UCSD-AML1 (cell line): Measurements from ENCODE around the gene FBXO44.

Source experiments
- DNase-seq: peaks from one replicate; lab custom pipeline; 2025; ENCODE audit not compliant: unreplicated experiment; lab: John Stamatoyannopoulos, UW

Gene FBXO44

DNA sequence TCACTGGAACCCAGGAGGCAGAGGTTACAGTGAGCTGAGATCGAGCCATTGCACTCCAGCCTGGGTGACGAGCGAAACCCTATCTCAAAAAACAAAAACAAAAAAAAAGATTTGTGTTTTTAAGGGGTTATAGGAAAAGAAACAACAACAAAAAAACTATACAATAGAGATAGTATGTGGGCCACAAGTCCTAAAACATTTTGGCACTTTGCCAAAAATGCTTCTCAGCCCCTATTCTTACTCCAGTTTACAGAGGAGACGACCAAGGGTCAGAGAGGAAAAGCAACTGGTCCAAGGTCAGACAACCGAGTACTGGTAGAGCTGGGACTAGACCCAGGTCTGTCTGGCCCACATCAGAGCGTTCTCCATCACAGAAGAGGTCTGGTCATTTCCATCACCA is 3.0 kb downstream of the FBXO44 start:
- no peak for DNase-seq

DNA sequence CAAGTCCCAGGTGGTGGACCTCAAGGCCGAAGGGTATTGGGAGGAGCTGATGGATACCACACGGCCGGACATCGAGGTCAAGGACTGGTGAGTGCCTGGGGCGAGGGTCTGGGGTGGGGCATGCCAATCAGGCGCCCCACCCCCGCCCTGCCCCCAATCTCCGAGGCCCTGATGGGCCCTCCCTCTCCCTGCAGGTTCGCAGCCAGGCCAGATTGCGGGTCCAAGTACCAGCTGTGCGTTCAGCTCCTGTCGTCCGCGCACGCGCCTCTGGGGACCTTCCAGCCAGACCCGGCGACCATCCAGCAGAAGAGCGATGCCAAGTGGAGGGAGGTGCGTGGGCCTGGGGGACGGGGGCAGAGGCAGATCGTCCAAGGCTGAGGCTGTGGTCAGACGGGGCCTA is 3.9 kb downstream of the FBXO44 start:
- no peak for DNase-seq

DNA sequence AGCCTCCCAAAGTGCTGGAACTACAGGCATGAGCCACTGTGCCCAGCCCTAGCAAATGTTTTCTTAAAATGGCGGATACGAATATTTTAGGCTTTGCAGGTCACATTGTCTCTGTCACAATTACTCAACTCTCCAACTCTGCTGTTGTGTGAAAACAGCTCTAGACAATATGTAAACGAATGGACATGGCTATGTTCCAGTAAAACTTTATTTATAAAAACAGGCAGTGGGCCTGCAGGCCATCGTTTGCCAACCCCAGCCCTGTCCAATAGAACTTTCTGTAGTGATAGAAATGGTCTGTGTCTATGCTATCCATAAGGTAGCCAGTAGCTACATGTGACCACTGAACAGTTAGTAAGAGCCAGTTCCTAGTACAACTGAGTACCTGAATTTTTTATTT is 5.1 kb downstream of the FBXO44 start:
- DNase-seq = no peak

DNA sequence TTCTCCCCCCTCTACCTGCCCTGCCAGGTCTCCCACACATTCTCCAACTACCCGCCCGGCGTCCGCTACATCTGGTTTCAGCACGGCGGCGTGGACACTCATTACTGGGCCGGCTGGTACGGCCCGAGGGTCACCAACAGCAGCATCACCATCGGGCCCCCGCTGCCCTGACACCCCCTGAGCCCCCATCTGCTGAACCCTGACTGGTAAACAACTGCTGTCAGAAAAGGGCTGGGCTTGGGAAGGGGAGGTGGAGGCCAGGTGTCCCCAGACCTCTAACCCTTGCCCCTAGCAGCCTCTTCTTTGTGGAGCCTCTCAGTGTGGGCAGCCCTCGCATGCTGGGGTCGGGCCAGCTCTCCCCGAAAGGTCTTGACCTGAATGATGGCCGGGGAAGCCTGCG is 6.4 kb downstream of the FBXO44 start:
- DNase-seq = no peak

DNA sequence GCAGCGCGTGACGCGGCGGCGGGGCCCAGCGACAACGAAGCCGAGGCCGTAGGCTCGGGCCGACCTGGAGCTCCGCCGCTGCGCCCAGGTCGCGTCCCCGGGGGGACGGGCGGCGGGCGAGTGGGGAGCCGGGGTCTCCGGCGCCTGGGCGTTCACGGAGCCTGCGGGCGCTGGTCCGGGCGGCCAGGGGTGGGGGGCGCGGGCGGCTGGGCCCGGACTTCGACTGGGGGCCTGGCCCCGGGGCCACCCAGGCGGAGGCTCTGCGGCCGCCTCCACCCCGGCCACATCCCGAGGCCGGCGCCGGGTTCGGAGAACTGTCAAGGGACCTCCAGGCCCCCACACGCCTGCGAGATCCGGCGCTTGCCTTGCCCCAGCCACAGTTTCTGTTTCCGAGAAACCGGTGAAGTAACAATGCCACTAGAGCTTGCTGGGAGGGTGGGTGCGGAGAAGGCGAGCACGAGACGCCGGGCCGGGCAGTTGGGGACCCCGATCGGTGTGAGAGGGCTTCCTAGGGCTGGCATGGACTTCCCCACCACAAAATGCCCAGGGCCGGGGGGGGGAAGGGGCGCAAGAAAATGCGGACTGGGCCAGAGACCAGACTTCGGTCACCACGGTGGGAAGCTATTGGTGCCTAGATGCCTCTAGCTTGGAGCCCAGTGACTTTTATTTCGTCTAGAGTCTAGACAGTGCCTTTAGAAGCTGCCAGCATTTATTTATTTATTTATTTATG is 9.8 kb downstream of the FBXO44 start:
- peak; percentile 57 for DNase-seq

DNA sequence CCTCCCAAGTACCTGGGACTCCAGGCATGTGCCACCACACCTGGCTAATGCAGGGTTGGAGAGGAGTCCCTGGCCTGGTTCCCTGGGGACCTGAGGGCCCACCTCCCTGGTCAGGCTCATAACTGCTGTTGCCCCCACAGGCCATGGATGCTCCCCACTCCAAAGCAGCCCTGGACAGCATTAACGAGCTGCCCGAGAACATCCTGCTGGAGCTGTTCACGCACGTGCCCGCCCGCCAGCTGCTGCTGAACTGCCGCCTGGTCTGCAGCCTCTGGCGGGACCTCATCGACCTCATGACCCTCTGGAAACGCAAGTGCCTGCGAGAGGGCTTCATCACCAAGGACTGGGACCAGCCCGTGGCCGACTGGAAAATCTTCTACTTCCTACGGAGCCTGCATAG is 13.8 kb downstream of the FBXO44 start:
- DNase-seq = no peak

DNA sequence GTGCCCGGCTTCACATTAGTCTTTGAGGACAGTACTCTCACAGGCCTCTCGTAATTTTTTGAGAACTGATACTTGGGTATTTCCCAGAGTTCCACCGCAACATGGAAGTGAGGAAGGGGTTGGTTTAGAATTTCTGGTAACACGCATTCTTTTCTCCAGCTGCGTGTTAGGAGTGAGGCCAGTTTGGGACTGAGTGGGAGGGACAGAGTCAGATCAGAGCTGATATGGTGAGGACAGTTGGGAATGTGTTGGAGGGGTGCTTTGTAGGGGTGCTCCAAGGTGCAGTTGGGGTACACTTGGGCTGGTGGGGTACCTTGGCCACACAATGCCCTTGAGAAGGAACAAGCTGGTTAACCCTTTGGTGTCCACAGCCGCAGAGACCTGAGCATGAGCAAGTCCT is 16.1 kb downstream of the FBXO44 start:
- no peak for DNase-seq

DNA sequence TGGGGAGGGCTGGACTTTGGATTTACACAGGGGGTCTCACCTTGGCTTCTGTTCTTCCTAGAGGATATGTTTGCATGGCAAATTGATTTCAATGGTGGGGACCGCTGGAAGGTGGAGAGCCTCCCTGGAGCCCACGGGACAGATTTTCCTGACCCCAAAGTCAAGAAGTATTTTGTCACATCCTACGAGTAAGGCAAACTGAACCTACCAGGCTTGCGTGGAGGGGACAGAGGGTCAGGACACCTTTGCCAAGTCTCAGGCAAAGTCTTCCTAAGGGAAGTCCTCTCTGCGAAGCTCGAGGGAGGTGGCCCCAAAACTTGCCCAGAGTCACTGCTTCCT is 16.5 kb downstream of the FBXO44 start:
- DNase-seq = no peak

DNA sequence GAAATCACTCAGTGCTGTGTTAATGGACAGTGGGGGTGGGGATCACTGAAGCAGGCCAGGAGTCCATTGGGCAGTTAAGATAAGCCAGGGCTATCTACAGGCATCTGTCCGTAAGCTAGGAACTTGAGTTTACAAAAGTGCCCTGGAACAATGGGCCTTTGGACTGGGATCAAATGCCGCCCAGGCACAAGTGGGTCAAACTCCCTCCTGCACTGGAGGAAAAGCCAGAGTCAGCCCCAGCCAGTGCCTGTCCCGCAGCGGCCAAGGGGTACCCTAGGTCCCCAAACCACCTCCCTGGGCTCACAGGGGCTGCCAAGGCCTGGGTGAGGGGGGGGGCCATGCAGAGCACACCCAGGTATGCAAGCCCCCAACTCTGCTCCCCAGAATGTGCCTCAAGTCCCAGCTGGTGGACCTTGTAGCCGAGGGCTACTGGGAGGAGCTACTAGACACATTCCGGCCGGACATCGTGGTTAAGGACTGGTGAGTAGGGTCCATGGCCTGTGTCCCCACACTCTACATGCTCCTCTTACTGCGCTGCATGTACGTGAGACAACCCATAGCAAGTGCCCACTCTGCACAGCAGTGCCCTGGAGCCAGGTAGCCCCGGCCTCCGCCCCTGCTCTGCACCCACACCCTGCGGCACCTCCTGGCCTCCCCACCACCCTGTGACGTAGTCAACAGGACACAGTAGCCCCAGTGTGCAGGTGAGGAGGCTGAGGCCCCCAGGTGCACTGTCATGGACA is 17.0 kb downstream of the FBXO44 start:
- DNase-seq = no peak

DNA sequence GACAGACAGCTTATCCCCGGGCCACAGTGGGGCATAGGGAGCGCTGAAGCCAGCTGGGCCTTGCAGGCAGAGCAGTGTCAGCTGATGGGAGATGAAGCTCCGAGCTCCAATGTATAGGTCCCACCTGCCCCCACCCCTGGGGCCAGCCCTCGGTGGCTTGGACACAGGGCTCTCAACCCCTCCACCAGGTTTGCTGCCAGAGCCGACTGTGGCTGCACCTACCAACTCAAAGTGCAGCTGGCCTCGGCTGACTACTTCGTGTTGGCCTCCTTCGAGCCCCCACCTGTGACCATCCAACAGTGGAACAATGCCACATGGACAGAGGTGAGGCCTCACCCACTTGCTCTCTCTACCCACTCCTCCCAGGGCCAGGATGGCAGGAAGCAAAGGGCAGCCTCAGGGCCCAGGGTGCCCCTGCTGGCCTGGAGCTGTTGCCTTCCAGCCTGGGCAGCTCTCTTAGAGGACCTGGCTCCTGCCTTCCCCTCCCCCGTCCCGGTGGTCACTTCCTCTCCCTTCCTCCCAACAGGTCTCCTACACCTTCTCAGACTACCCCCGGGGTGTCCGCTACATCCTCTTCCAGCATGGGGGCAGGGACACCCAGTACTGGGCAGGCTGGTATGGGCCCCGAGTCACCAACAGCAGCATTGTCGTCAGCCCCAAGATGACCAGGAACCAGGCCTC is 18.6 kb downstream of the FBXO44 start:
- no peak for DNase-seq

DNA sequence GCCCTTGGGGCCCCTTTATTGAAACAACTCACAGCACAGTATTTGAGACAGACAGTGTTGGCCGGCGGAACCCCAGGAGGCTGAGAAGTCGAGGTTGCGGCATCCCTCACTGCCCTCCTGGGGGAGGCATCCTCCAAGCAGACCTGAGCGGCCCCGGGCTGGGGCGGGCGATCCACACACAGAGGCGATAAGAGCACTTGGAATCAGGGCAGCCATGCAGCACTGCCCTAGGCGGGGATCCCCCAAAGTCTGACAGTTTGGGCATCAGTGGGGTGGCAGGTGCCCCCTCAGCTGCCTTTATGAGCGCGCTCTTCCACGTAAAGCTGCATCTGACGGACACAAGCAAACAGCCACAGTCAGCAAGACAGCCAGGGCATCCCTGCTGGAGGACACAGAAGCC is 19.8 kb downstream of the FBXO44 start:
- DNase-seq = no peak

DNA sequence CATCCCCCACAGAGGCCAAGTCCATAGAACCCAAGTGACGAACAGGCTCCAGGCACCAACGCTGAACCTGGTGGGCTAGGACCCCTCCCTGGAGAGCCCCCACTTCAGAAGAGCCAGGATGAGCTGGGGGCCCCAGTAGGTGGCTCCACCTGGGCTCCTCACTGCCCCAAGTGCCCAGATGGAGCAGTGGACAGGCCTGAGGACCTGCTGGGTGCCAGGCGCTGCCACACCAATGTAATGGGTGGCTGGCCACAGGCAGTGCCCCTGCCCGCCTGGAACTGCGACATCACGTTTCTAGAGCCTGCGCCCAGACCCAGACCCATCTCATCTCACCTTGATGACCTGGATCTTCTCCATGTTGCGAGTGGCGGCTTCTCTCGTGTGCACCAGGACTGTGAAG is 20.6 kb downstream of the FBXO44 start:
- DNase-seq = no peak

DNA sequence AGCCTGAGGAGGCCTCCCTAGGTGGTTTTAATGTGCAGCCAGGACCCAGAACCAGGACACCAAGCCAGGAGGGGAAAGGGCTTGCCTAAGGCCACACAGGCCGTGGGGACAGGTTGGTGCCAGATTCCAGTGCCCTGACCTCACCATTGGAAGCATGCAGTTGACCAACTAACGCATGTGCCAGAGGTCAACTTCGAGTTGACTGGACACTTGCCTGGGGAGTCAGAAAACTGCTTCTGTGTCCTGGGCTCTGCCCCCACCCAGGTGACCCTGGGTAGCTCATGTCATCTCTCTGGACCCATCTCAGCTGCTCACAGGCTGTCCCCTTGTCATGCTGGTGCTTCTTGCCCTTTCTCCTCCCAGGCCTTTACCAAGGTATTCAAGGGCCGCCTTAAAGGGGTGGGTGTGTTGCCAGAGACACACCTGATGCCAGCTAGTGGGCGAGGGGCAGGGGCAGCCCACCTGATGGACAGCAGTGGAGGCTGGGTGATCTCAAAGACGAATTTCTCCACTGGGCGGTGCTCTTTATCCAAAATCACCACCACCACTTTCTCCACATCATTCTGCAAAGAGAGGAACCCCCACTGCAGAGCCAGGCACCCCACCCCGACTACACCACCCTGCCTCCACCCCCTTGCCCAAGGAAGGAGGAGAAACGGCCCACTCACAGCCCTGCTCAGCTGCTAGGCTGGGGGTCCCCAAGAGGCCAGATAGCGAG is 21.9 kb downstream of the FBXO44 start:
- no peak for DNase-seq

DNA sequence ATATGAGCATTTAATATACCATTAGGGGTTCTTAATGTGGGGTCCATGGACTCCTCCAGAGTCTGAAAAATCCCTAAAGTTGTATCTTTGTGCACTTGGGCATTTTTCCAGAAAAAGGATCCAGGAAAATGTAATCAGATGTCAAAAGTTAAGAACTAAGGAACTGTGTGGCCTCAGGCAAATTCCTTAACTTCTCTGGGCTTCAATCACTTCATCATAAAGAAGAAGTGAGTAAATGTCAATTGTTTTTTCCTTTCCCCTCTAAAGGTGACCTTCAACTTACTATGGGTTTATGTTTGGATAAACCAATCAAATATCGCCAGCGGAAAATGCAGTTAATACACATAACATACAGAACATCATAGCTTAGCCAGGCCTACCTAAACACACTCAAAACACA is 23.8 kb downstream of the FBXO44 start:
- no peak for DNase-seq

DNA sequence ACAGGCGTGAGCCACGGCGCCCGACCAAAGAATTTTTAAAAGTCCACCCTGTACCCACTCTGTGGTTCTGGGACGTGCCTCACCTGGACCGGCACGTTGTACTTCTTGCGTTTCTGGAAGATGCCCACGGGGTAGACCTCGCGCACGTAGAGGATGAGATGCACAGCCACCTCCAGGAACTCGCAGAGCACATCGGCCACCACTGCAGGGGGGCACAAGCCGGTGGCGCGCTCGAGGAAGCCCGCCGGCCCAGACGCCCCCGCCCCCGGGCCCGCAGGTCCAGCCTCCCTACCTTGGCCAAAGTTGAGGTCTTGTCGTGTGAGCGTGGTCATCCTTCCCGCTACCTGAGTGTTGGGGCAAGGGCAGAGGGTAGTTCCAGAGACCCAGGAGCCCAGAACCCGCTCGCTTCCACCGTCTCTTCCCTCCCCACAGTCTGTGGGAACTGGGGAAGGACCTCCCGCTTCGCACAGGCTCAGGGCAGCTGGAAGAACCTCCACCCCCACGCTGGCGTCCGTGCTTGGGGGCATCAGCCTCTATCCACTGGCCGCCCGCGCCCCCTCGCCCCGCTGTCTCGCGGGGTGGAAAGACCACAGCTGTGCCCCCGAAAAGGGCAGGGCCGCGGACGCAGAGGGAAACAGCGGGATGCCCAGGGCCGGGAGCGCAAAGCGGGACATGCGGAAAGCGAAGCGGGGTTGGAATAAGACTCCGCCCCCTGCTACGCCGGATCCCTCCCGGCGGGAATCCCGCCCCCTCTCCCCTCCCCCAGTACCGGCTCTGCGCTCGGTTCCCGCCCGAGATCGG is 25.8 kb downstream of the FBXO44 start:
- DNase-seq = no peak

DNA sequence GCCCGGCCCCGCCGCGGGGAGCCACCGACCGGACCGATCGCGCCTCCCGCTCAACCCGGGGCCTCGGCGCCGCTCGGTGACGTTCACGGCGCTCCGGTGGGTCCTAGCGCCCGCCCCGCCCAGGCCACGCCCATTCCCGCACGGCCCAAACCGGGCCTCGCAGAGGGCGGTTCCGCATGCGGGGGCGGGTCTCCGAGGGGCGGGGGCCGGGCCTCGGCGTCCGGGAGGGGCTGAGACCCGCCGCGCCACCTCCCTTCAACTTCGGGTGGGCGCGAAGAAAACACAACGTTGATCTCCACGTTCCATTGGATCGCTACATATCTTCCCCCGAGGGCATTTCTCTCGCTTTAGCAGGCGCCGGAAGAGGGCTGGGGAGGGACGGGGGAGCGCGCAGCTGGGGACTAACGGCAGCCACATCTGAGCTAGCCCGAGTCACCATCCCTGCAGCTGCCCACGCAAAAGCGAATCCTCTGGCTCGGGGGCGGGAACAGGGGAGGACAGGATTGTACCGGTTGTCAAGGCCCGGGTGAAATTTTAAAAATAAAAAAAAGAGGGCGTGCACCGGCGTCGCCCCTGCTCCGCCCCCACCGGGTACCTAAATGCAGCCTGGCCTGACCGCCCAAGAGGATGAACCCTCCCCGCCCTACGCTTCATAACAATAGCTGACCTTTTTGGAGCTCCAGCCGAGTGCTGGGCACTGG is 26.5 kb downstream of the FBXO44 start, which contains the start of gene MAD2L2:
Gene MAD2L2, minus strand, starts transcription at position 78 of the 701 bp plus-strand sequence. CDS start 547 bp downstream, outside the sequence.
- DNase-seq = peak; percentile 88

DNA sequence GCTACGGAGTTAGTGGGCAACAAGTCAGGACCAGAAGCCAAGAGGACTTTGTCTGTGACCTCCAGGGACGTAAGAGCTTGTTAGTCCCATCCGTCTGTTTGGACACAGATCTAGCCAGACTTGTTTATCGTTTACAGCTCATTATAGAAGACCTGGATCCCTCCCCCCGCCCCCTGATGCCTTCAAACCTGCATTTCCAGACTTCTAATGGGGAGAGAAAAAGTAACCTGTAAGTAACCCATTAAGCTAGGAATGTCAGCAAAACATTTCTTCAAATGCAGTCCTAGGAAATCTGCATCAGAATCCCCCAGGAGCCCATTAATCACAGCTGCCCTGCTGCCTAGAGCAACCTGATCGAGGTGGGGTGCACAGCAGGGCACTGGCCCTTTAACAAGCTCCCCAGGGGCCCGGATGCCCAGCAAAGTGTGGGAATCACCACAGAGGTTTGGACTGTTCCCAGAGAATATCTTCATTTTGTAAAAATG is 27.7 kb downstream of the FBXO44 start:
- no peak for DNase-seq

DNA sequence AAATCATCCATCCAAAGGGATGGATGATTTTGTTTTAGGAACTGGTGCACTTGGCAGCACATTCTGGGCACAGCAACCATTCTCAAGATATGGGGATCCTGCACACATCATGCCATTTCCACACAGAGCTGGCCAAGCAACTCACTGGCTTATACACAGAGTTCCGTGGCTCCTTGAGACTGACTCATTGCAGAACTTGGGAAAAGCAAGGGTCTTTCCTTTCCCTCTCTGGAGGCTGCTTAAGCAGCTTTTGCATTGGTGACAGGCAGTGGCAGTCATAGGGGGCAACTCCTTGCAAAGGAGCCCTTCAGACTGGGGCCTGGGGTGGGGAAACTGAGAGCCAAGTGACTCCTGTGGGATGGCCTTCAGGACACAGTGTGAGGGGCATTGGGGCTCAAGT is 28.1 kb downstream of the FBXO44 start:
- DNase-seq = no peak

DNA sequence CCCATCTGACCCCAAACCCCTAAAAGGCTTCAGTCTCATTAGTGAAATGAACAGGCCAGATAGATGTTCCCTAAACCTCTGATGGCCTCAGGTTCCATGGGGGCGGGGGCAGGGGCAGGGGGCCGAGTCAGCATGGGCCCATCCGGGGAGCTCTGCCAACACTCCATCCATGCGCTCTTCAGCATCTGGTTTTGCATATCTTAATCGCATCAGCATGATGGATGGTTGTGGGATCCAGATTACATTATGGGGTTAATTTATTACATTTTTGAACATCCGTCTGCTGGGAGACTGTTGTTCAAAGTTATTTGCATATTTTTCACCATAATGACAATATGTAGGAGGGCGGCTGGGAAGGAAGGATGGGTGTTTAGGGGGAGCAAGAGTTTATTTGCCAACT is 29.4 kb downstream of the FBXO44 start:
- no peak for DNase-seq

DNA sequence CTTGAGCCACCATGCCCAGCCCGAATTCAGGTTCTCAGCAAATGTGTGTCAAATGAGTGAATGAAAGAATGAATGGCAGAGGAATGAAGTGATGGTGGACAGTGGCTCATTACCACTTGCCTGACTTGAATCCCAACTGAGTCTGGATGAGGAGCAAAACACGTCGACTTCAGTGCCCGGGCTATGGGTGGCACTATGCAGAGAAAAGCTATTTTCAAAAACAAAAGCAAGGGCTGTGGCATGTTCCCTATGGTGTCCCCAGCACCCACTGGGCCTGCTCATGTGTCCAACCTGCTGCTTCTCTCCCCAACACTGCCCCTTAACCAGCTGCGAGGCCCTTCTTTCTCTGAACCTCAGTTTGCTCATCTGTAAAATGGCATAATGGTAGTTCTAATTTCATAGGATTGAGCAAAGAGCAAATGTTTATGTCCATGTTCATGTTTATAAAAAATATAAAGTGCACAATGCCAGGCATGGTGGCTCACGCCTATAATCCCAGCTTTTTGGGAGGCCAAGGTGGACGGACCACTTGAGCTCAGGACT is 30.6 kb downstream of the FBXO44 start:
- DNase-seq = no peak
